ENCODE measurements around the gene FZD4. TPM values are rescaled to one million over a fixed set of nuclear protein-coding genes. Genes with fewer than 3 reads are reported as not detected.

FZD4 gene
- total and polyA plus RNA-seq, 9 donors = 14.0 to 53.5 (median 23.3) TPM

GRCh38 chr11:86984701-86985100 lies 29.5 kb upstream of the FZD4 start:
- no peaks in the 10 kb centered on the region for H3K36me3 ChIP-seq
- 67 to 75% (median 73%) methylated on average over 4 of the region's 4 CpGs for WGBS, 3 donors

GRCh38 chr11:86983021-86983488 lies 27.9 kb upstream of the FZD4 start:
- no peaks in the 10 kb centered on the region for H3K9me3 ChIP-seq
- no peak for TF ChIP-seq CTCF (IDR thresholded peaks at IDR 0.05)
- no peak for TF ChIP-seq POLR2A (IDR thresholded peaks at IDR 0.05)
- no peak for TF ChIP-seq EP300 (IDR thresholded peaks at IDR 0.05)
- no peak for DNase-seq
- H3K36me3 ChIP-seq = no peaks in the 10 kb centered on the region
- intact Hi-C loops (cut with DNase I) = no loop called here
- H3K4me3 ChIP-seq = no peak overlapping the region
- no peaks in the 10 kb centered on the region for H3K27me3 ChIP-seq
- WGBS, 3 donors = 79 to 84% (median 84%) methylated on average over 4 of the region's 4 CpGs
- H3K27ac ChIP-seq = no peak overlapping the region
- H3K4me1 ChIP-seq (ENCODE audit: insufficient read depth) = peaks cover 11% of the 10 kb centered on the region

More at GRCh38 chr11:86984701-86985100, 29.5 kb upstream of the FZD4 start:
- DNase-seq = no peak
- no peak for TF ChIP-seq POLR2A (IDR thresholded peaks at IDR 0.05)
- no peak for TF ChIP-seq CTCF (IDR thresholded peaks at IDR 0.05)
- no peak for TF ChIP-seq EP300 (IDR thresholded peaks at IDR 0.05)
- Histone ChIP-seq H3K27me3 (no peaks in the 10 kb centered on the region), H3K4me3 (no peak overlapping the region), H3K4me1 (ENCODE audit: insufficient read depth) (peaks cover 10% of the 10 kb centered on the region), H3K9me3 (no peaks in the 10 kb centered on the region), H3K27ac (no peak overlapping the region)
- intact Hi-C loops (cut with DNase I) = no loop called here

GRCh38 chr11:86981777-86982540 lies 26.8 kb upstream of the FZD4 start:
- Histone ChIP-seq H3K9me3 (no peaks in the 10 kb centered on the region), H3K27me3 (no peaks in the 10 kb centered on the region), H3K4me1 (ENCODE audit: insufficient read depth) (peaks cover 11% of the 10 kb centered on the region), H3K27ac (no peak overlapping the region), H3K36me3 (no peaks in the 10 kb centered on the region), H3K4me3 (no peak overlapping the region)
- WGBS, 3 donors = 91 to 95% (median 91%) methylated on average over 7 of the region's 7 CpGs
- intact Hi-C loops (cut with DNase I) = no loop called here
- TF ChIP-seq CTCF (IDR thresholded peaks at IDR 0.05) (no peak), POLR2A (IDR thresholded peaks at IDR 0.05) (no peak), EP300 (IDR thresholded peaks at IDR 0.05) (no peak)
- no peak for DNase-seq

- H3K4me1 ChIP-seq (ENCODE audit: insufficient read depth) = peaks cover 11% of the 10 kb centered on the region
- intact Hi-C loops (cut with DNase I) = no loop called here
- H3K36me3 ChIP-seq = no peaks in the 10 kb centered on the region
- no peak for DNase-seq
- no peaks in the 10 kb centered on the region for H3K9me3 ChIP-seq
- TF ChIP-seq CTCF (IDR thresholded peaks at IDR 0.05) = no peak
- no peak for TF ChIP-seq POLR2A (IDR thresholded peaks at IDR 0.05)
- no peak for TF ChIP-seq EP300 (IDR thresholded peaks at IDR 0.05)
- no peak overlapping the region for H3K4me3 ChIP-seq
- H3K27me3 ChIP-seq = no peaks in the 10 kb centered on the region
- H3K27ac ChIP-seq = no peak overlapping the region
- WGBS, 3 donors = 66 to 78% (median 72%) methylated on average over 7 of the region's 7 CpGs
Measured at GRCh38 chr11:86980086-86980796, 25.0 kb upstream of the FZD4 start.

Measured in ovary (tissue), 9 donors.